Heart left ventricle (tissue), 13 donors: ENCODE results near the gene JUP.
"Not testable (repeated sequence)": the region's sequence is repeated elsewhere in the genome, so short reads cannot be mapped to it uniquely, and the experiment has no call there.

ENCODE experiments used
- CTCF ChIP-seq, 12 donors: fragments of 200-600 bp; sonication (generic) in 4 of 12; IDR thresholded peaks; one replicate each; pipeline versions ENCODE4 v1.5.0 to v1.8.0; 2018 to 2022; ENCODE audit warnings: antibody characterized with exemption in 12 of 12, mild to moderate bottlenecking in 5 of 12
- POLR2A ChIP-seq, 2 donors: fragments of 450-650 bp; IDR thresholded peaks; one replicate each; pipeline ENCODE4 v1.6.1; 2017; ENCODE audit warnings: antibody characterized with exemption in 2 of 2, mild to moderate bottlenecking in 2 of 2, moderate library complexity in 2 of 2
- donor health status: ischemic (EF 13 %, LVEDD 7.1; RV severe dilation, severe dysfunction).
- donor health status: DM: no; HTN: yes; CAD: no.
- donor health status: DM: no; HTN: no; CAD: no.
- donor health status: ischemic (EF 25% LVEDD 6.9; RV normal size, moderate dysfunction).
- donor health status: ischemic (EF 25% LVEDD 5.7; RV mildly dilated, moderate dysfunction).
- donor health status: ischemic (EF 35%, LVEDD 5.7; RV mildly dilated, moderate dysfunction).
- donor health status: nonischemic (EF 11% LVEDD 7.7; RV severe dilation, severe dysfunction).
- donor health status: DM: yes; HTN: yes; CAD: no.
- donor health status: PGD.
- donor health status: ischemic (EF 29% LVEDD 5.4; RV normal size, mild dysfunction).
- donor health status: nonischemic (EF 23%, LVEDD 6.1; RV moderate dilation, normal function).

GRCh38 chr17:41776262-41776900 is 10.1 kb downstream of the JUP start:
- TF ChIP-seq CTCF, POLR2A (IDR thresholded peaks at IDR 0.05): not testable (repeated sequence)
